ENCODE results near the gene PDE4D. TPM values are rescaled to one million over a fixed set of nuclear protein-coding genes. Genes with fewer than 3 reads are reported as not detected.
"Not testable (repeated sequence)": the region's sequence is repeated elsewhere in the genome, so short reads cannot be mapped to it uniquely, and the experiment has no call there.

Gene PDE4D
- polyA plus RNA-seq, 6 donors from 2014 or later: 4.1 to 20.0 (median 12.9) TPM

DNA sequence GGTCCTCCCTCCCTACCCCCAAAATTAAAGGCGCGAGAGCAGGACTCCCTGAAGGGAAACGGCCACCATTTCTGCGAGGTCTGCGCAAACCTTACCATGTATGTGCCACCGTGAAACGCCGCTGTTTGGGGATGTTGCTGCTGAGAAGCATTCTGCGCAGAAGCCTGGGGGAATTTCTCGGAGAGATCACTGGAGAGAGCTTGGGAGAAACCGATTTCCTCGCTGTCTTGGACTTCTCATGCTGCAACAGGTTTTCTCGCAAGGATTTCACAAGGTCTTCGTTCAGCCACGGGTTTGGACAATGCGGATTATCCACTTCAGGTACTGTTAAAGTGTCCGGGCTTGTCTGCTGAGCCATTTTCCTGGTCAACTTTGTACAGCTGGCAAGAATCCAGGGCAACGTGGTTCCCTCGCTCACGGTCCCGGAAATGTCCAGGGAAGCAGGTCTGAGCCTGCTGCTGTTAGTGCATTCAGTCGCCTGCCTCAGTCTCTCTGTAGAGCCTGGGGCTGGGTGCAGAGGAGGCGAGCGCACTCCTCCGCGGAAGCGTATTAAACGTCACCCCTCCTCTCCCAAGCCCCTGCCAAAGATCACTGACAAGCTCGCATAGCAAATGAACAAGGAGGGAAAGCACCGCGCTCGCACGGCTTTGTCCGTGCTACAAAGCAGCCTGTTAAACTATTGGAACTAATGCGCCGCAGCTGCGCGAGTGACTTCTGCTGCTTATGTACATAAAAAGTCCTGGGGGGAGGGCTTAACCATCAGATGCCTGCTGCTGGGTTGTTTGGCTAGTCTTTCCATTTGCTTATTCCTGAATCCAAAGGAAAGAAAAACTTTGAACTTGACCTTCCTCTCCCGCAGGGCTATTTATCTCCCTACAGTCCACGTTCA lies 125.1 kb downstream of the PDE4D start:
- Mint-ChIP-seq H3K9me3 (peaks cover 0 to 2% (median 0%) of the 10 kb centered on the region in 7 donors), H3K4me3 (peak overlapping the region; percentile 79 to 96 (median 94)), H3K4me1 (peaks cover 41 to 55% (median 44%) of the 10 kb centered on the region in 3 donors), H3K27ac (peak overlapping the region; percentile 20 to 95 (median 86)), H3K27me3 (peaks cover 6 to 17% (median 9%) of the 10 kb centered on the region in 3 donors), H3K36me3 (peaks cover 0 to 3% of the 10 kb centered on the region in 2 donors)
- DNase-seq (peak; percentile 60), ATAC-seq (ENCODE audit: low read depth in 2 of 2) (peak; percentile 84)

DNA sequence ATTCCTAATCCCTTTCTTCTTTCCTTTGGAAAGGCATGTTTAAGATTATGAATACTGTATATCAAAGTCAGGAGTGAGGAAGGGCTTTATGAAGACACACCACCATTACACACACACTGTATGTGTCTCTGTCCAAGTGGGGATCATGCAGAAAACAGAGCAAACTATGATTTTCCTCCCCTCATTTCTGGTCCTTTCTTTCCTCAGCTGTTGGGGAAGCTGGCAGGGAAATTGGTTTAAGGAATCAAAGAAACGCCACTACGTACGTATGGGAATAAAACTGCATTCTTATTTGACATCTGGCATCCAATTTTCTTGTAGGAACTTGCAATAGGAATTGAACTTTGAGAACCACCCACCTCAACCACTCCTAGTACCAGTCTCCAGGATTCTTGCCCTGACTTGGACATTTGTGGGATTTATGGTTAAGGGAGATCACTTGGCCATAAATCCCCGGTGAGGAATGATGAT lies 125.8 kb downstream of the PDE4D start:
- Mint-ChIP-seq H3K4me1 (peaks cover 41 to 56% (median 45%) of the 10 kb centered on the region in 3 donors), H3K27me3 (peaks cover 6 to 17% (median 9%) of the 10 kb centered on the region in 3 donors), H3K4me3 (peak overlapping the region; percentile 79 to 96 (median 94)), H3K9me3 (peaks cover 0 to 2% (median 0%) of the 10 kb centered on the region in 7 donors), H3K36me3 (peaks cover 0 to 3% of the 10 kb centered on the region in 2 donors), H3K27ac (peak overlapping the region; percentile 20 to 95 (median 86))
- no peak for ATAC-seq (ENCODE audit: low read depth in 2 of 2)
- DNase-seq: no peak

DNA sequence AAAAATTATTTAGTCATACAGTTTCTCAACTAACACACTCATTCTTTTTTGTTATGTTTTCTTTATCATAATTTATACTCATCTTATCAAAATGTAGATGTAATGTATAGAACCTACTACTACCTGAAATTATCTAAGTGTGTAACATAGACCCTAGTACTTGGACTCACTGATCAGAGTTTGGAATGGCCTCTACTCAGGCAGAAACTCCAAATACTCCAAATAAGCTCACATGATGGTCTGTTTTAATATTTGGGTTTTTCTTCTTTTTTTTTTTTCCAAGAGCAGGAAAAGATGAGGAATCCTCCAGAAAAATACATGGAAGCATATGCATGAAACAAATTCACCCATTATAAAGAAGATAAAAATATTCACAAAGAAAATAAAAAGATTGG lies 126.3 kb downstream of the PDE4D start:
- Mint-ChIP-seq H3K9me3 (peaks cover 0 to 2% (median 0%) of the 10 kb centered on the region in 7 donors), H3K4me1 (peaks cover 41 to 56% (median 45%) of the 10 kb centered on the region in 3 donors), H3K36me3 (peaks cover 0 to 3% of the 10 kb centered on the region in 2 donors), H3K4me3 (peak overlapping the region; percentile 79 to 96 (median 94)), H3K27me3 (peaks cover 6 to 17% (median 9%) of the 10 kb centered on the region in 3 donors), H3K27ac (peak overlapping the region in 4 of 6 donors; percentile 21 to 93 (median 50))
- ATAC-seq (ENCODE audit: low read depth in 2 of 2) (no peak), DNase-seq (no peak)

DNA sequence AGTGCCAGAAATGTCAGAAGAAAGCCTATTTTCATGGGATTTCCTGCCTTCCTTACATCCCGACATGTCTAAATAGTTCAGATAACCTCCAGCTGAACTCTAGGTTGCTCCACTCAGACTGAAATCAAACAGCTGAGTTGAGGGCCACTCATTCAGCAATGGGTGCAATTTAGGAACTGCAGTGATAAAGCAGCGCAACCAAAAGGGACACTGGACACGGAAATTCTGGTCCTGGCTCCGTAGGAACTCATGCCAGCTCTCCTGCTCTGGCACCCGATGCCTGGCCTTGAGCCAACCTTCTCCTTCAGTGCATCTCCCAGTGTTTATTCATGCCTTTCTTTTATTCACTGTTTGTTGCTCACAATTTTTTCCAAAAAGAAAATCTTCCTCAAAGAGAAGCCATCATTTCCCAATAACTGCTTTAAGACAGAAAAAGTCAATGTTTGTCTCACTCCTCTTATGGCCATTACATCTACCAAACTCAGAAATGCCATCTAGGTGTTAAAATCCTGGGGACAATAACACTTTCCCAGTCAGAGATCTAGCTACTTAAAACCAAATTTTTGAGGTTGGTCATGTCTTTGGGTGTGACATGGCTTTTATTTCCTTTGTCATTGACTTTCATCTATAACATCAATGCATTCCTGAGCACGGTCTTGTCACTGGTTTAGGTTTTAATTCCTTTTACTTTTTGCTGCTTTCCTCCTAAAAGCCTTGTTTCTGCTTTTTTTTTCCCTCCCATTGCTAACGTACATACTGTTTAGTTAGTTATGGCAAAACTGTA lies 126.9 kb downstream of the PDE4D start:
- DNase-seq (no peak), ATAC-seq (ENCODE audit: low read depth in 2 of 2) (no peak)
- Mint-ChIP-seq H3K4me3 (peak overlapping the region; percentile 79 to 96 (median 94)), H3K27ac (peak overlapping the region; percentile 21 to 93 (median 36)), H3K9me3 (peaks cover 0 to 2% (median 0%) of the 10 kb centered on the region in 7 donors), H3K36me3 (peaks cover 0 to 3% of the 10 kb centered on the region in 2 donors), H3K4me1 (peaks cover 41 to 56% (median 45%) of the 10 kb centered on the region in 3 donors), H3K27me3 (peaks cover 6 to 17% (median 9%) of the 10 kb centered on the region in 3 donors)

DNA sequence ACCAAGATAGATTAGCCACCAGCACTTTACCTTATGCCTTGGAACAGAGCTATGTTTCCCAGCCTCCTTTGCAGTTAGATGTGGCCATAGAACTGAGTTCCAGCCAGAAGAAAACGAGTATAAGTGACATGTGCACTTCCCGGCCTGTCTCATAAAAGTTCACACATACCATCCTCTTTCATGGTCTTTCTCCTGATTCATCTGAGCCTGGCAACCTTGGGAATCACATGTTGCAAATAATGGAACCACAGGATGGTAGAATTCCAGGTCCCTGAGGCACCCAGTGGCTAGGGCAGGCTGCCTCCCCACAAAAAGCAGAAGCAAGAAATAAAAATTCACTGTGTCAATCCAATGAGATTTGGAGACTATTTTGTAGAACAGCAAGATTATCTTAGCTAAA lies 128.1 kb downstream of the PDE4D start:
- peaks cover 5 to 17% (median 7%) of the 10 kb centered on the region in 3 donors for H3K27me3 Mint-ChIP-seq
- peaks cover 41 to 56% (median 45%) of the 10 kb centered on the region in 3 donors for H3K4me1 Mint-ChIP-seq
- H3K4me3 Mint-ChIP-seq: peak overlapping the region; percentile 27 to 96 (median 72)
- H3K27ac Mint-ChIP-seq: peak overlapping the region in 5 of 6 donors; percentile 57 to 93 (median 78)
- peaks cover 0 to 3% of the 10 kb centered on the region in 2 donors for H3K36me3 Mint-ChIP-seq
- DNase-seq (no peak), ATAC-seq (ENCODE audit: low read depth in 2 of 2) (no peak)
- H3K9me3 Mint-ChIP-seq: peaks cover 0 to 2% (median 0%) of the 10 kb centered on the region in 7 donors

DNA sequence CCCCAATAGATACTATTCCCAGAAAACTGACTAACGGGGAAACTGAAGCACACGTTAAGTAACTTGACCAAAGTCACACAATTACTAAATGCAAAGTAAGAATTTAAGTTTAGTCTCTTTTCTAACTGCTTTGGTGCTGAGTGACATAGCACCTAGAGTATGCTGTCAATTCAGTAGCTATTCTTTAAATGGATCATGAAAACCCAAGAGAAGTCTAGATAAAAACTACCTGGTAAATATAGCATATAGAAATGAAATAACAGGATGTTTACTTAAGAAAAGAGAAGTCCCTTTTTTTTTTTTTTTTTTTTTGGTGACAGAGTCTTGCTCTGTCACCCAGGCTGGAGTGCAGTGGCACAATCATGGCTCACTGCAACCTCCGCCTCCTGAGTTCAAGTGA lies 129.2 kb downstream of the PDE4D start:
- peaks cover 0 to 12% (median 0%) of the 10 kb centered on the region in 3 donors for H3K27me3 Mint-ChIP-seq
- peaks cover 0 to 2% (median 0%) of the 10 kb centered on the region in 7 donors for H3K9me3 Mint-ChIP-seq
- H3K36me3 Mint-ChIP-seq: no peaks in the 10 kb centered on the region
- H3K4me3 Mint-ChIP-seq: peak overlapping the region; percentile 59 to 88 (median 70)
- peak overlapping the region; percentile 60 to 93 (median 90) for H3K27ac Mint-ChIP-seq
- ATAC-seq (ENCODE audit: low read depth in 2 of 2) (peak; percentile 49 to 59), DNase-seq (peak; percentile 15)
- H3K4me1 Mint-ChIP-seq: peaks cover 43 to 60% (median 45%) of the 10 kb centered on the region in 3 donors

DNA sequence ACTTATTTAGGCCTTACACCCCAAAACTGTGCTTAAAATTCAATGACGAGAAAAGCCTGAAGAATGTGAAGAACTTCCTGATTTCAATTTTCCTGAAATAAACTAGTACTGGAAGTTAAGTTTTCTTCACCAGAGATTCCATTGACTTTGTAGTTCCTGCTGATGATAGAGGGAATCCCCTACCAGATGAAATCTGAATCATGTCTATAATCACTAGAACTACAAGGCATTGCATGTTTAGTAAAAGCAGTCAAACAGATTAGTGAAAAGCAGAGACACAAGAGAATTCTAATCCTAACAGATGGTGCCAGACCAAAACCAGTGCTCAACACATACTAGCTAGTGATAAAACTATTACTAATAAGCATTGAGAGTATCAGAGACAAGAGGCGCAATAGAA lies 130.0 kb downstream of the PDE4D start:
- Mint-ChIP-seq H3K4me1 (peaks cover 39 to 54% (median 43%) of the 10 kb centered on the region in 3 donors), H3K4me3 (peak overlapping the region in 5 of 8 donors; percentile 59 to 88 (median 82)), H3K9me3 (peaks cover 0 to 2% (median 0%) of the 10 kb centered on the region in 7 donors), H3K27ac (peak overlapping the region in 5 of 6 donors; percentile 7 to 93 (median 55)), H3K27me3 (peaks cover 0 to 7% (median 0%) of the 10 kb centered on the region in 3 donors), H3K36me3 (no peaks in the 10 kb centered on the region)
- DNase-seq (no peak), ATAC-seq (ENCODE audit: low read depth in 2 of 2) (no peak)

DNA sequence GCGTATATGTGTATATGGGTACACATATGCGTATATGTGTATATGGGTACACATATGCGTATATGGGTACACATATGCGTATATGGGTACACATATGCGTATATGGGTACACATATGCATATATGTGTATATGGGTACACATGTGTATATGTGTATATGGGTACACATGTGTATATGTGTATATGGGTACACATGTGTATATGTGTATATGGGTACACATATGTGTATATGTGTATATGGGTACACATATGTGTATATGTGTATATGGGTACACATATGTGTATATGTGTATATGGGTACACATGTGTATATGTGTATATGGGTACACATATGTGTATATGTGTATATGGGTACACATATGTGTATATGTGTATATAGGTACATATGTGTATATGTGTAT lies 131.3 kb downstream of the PDE4D start:
- H3K36me3 Mint-ChIP-seq; ATAC-seq (ENCODE audit: low read depth in 2 of 2); H3K27ac Mint-ChIP-seq; DNase-seq; H3K9me3 Mint-ChIP-seq; H3K4me3 Mint-ChIP-seq; H3K27me3 Mint-ChIP-seq: not testable (repeated sequence)
- H3K4me1 Mint-ChIP-seq: peaks cover 31 to 42% (median 36%) of the 10 kb centered on the region in 3 donors

DNA sequence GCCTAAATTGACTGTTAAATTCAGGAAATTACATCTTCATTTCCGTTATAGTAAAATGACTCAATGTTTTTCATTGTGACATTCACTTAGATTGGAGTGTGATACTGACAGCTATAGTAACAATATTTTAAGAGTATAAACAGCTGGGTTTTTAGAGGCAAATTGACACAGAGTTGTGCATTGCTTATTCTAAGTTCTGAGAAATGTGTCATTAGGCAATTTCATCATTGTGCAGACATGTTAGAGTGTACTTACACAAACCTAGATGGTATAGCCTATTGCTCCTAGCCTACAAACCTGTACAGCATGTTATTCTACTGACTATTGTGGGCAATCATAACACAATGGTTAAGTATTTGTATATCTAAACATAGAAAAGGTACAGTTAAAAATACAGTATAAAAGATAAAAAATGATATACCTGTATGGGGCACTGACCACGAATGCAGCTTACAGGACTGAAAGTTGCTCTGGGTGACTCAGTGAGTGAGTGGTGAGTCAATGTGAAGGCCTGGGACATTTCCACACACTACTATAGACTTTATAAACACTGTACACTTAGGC lies 132.7 kb downstream of the PDE4D start:
- no peak for DNase-seq
- Mint-ChIP-seq H3K36me3 (no peaks in the 10 kb centered on the region), H3K4me1 (peaks cover 22 to 33% (median 28%) of the 10 kb centered on the region in 3 donors), H3K9me3 (peaks cover 0 to 2% (median 0%) of the 10 kb centered on the region in 7 donors), H3K27me3 (no peaks in the 10 kb centered on the region), H3K27ac (no peak overlapping the region), H3K4me3 (no peak overlapping the region)
- ATAC-seq (ENCODE audit: low read depth in 2 of 2): no peak

DNA sequence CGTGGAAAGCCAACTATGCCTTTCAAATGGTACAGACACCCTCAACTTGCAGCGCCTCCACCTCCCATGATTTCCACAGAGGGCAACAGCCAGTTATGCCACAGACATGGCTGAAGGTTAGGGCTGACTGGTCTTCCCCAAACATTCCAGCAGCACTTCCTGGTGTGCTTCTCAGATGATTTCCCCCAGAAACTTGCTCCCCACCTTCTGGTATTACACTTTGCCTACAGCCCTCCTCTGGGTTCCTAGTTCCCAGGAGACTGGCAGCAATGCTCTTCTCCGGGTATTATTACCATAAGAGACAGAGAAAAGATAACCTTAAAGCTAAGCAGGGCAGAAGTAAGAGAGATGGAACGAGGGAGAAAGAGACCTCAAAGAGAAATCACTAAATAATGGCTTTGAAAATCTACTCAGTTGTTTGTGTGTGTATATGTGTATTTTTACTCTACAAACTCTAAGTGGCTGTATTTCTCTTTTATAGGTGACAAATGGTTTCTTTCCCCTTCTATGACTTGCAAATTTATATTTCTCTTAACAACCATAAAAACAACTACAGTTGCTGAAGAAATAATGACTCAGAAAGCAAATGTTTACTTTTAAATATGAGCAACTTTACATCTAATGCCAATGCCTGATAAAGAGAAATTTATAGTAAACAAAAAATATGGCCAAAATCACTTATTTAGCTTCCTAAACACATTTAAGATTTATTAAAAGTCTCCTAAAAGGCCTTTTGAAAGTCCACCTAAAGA lies 133.8 kb downstream of the PDE4D start:
- ATAC-seq (ENCODE audit: low read depth in 2 of 2) (no peak), DNase-seq (no peak)
- Mint-ChIP-seq H3K9me3 (peaks cover 0 to 2% (median 0%) of the 10 kb centered on the region in 7 donors), H3K36me3 (no peaks in the 10 kb centered on the region), H3K4me1 (peaks cover 15 to 22% (median 18%) of the 10 kb centered on the region in 3 donors), H3K27ac (no peak overlapping the region), H3K27me3 (no peaks in the 10 kb centered on the region), H3K4me3 (no peak overlapping the region)

DNA sequence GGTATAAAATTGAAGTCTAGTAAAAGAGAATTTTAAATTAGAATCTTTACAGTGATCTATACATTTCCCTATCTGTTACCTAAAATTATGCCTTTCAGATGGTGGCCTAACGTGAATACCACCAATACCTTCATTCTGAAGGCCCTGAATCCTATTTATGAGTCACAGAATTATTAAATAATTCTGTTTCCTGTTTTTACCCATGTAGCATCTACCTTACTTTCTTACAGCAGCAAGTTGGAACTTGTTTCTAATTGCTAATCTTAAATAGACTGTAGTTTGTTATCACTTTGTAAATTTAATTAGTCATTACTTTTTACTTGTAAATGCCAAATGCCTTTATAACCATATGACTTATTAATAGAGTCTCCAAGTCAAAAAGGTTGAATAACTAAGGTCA lies 135.0 kb downstream of the PDE4D start:
- Mint-ChIP-seq H3K4me1 (peaks cover 3 to 10% (median 9%) of the 10 kb centered on the region in 3 donors), H3K27me3 (no peaks in the 10 kb centered on the region), H3K27ac (peak overlapping the region in 1 of 6 donors; percentile 37), H3K36me3 (no peaks in the 10 kb centered on the region), H3K9me3 (no peaks in the 10 kb centered on the region), H3K4me3 (no peak overlapping the region)
- no peak for DNase-seq
- ATAC-seq (ENCODE audit: low read depth in 2 of 2): no peak

DNA sequence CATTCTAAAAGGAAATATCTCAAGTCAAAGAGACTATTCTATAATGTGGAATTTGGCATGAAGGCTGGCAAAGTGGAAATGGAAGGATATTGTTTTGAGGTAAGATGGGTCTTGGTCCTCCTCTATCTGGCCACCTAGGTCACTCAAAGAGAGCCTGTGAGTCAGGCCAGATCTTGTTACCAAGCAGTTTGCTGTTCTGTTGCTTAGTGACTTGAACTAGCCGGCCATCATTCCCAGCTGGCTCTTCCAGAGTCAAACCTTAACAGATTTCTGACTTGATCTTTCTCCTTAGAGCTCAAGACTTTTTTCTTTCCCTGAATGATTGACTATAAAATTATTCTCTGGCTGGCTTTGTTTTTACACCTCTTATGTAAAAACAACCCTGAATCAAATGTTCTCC lies 136.1 kb downstream of the PDE4D start:
- H3K27me3 Mint-ChIP-seq: no peaks in the 10 kb centered on the region
- no peaks in the 10 kb centered on the region for H3K36me3 Mint-ChIP-seq
- no peaks in the 10 kb centered on the region for H3K9me3 Mint-ChIP-seq
- no peak overlapping the region for H3K4me3 Mint-ChIP-seq
- no peak overlapping the region for H3K27ac Mint-ChIP-seq
- peaks cover 0 to 11% (median 7%) of the 10 kb centered on the region in 3 donors for H3K4me1 Mint-ChIP-seq
- DNase-seq (no peak), ATAC-seq (ENCODE audit: low read depth in 2 of 2) (no peak)

All from naive B cell (primary cell).